ENCODE results near the gene PCNP. TPM values are rescaled to one million over a fixed set of nuclear protein-coding genes. Genes with fewer than 3 reads are reported as not detected.
"Not testable (repeated sequence)": the region's sequence is repeated elsewhere in the genome, so short reads cannot be mapped to it uniquely, and the experiment has no call there.

The PCNP gene
- polyA plus RNA-seq, 1 experiment: 25.9 TPM

- peaks cover 3% of the 10 kb centered on the region; the same call in 1 of the 2 replicates for H3K27me3 ChIP-seq (ENCODE audit: control insufficient read depth, insufficient read depth, low read length)
- H3K4me3 ChIP-seq (ENCODE audit: low read depth, low read length): no peak overlapping the region
- ChIA-PET POLR2A (no interaction called here), CTCF (interaction anchor here (0.8 to 1.2 kb wide), 2 partner anchors 10 to 24 kb away, joined by 3 read pairs; no protein-coding TSS in a partner anchor)
- TF ChIP-seq CTCF (IDR thresholded peaks at IDR 0.05; ENCODE audit: insufficient read depth, low read depth, low read length): no peak
- no peak for DNase-seq (ENCODE audit: low read depth)
- no peaks in the 10 kb centered on the region for H3K36me3 ChIP-seq (ENCODE audit: control insufficient read depth, insufficient read depth, low read length)
Measured at GRCh38 chr3:101639280-101639963, 65.4 kb downstream of the PCNP start.

- H3K36me3 ChIP-seq (ENCODE audit: control insufficient read depth, insufficient read depth, low read length): no peaks in the 10 kb centered on the region
- ChIA-PET POLR2A (no interaction called here), CTCF (interaction anchor here (0.8 kb wide), 1 partner anchor 23 kb away, joined by 3 read pairs; no protein-coding TSS in a partner anchor)
- no peak for TF ChIP-seq CTCF (IDR thresholded peaks at IDR 0.05; ENCODE audit: insufficient read depth, low read depth, low read length)
- H3K27me3 ChIP-seq (ENCODE audit: control insufficient read depth, insufficient read depth, low read length): peaks cover 3% of the 10 kb centered on the region; the same call in 1 of the 2 replicates
- no peak overlapping the region for H3K4me3 ChIP-seq (ENCODE audit: low read depth, low read length)
- DNase-seq (ENCODE audit: low read depth): no peak
Measured at GRCh38 chr3:101640256-101640655, 66.3 kb downstream of the PCNP start.

DNA sequence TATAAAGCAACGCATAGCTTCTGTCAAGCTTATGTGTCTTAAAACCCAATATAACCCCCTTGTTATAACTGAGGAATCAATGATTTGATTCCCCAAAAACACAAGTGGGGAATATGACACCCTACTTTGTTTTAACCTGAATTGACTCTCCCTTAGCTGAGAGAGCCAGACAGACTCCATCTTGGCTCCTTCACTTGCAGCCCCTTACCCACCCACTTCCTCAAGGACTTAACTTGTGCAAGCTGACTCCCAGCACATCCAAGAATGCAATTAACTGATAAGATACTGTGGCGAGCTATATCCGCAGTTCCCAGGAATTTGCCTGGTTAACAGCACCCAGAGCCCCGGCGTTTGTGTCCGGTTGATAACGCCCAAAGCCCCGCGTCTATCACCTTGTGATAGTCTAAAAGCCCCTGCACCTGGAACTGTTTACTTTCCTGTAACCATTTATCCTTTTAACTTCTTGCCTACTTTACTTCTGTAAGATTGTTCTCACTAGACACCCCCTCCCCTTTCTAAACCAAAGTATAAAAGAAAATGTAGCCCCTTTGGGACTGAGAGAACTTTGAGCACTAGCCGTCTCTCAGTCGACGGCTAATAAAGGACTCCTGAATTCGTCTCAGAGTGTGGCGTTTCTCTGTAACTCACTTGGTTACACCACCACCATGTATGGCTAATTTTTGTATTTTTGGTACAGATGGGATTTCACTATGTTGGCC, 67.6 kb downstream of the PCNP start:
- H3K4me3 ChIP-seq (ENCODE audit: low read depth, low read length); H3K36me3 ChIP-seq (ENCODE audit: control insufficient read depth, insufficient read depth, low read length); DNase-seq (ENCODE audit: low read depth); H3K27me3 ChIP-seq (ENCODE audit: control insufficient read depth, insufficient read depth, low read length); CTCF ChIA-PET; POLR2A ChIA-PET: not testable (repeated sequence)

DNA sequence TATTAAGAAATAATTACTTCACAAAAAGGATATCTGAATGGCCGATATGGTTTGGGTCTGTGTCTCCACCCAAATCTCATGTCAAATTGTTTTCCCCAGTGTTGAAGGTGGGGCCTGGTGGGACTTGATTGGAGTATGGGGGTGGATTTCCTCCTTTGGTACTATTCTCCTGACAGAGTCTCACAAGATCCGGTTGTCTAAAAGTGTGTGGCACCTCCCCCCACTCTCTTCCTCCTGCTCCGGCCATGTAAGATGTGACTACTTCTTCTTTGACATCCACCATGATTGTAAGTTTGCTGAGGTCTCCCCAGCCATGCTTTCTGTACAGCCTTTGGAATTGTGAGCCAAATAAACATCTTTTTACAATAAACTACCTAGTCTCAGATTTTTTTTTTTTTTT, 68.5 kb downstream of the PCNP start:
- CTCF ChIA-PET: no interaction called here
- DNase-seq (ENCODE audit: low read depth): no peak
- no peak for TF ChIP-seq CTCF (IDR thresholded peaks at IDR 0.05; ENCODE audit: insufficient read depth, low read depth, low read length)
- peaks cover 3% of the 10 kb centered on the region; the same call in 1 of the 2 replicates for H3K27me3 ChIP-seq (ENCODE audit: control insufficient read depth, insufficient read depth, low read length)
- no peak overlapping the region for H3K4me3 ChIP-seq (ENCODE audit: low read depth, low read length)
- no peaks in the 10 kb centered on the region for H3K36me3 ChIP-seq (ENCODE audit: control insufficient read depth, insufficient read depth, low read length)
- POLR2A ChIA-PET: no interaction called here

GRCh38 chr3:101643009-101643844, 69.2 kb downstream of the PCNP start:
- POLR2A ChIA-PET: no interaction called here
- CTCF ChIA-PET: no interaction called here
- Histone ChIP-seq H3K36me3 (ENCODE audit: control insufficient read depth, insufficient read depth, low read length) (no peaks in the 10 kb centered on the region; the same call in 1 of the 2 replicates), H3K4me3 (ENCODE audit: low read depth, low read length) (no peak overlapping the region), H3K27me3 (ENCODE audit: control insufficient read depth, insufficient read depth, low read length) (peaks cover 3% of the 10 kb centered on the region; the same call in 1 of the 2 replicates)
- no peak for TF ChIP-seq CTCF (IDR thresholded peaks at IDR 0.05; ENCODE audit: insufficient read depth, low read depth, low read length)
- no peak for DNase-seq (ENCODE audit: low read depth)

Small RNAs within 50 kb of the gene (small RNA-seq; reads per million reads assigned to genes)
- gene RF00019 (ENCODE audit: insufficient read length, low read depth, low replicate concordance) (not detected), gene RNU6-1256P (ENCODE audit: insufficient read length, low read depth, low replicate concordance) (not detected)

Other genes with a start within 250 kb of the PCNP start
- gene SENP7, start 61.0 kb upstream of the PCNP start, polyA plus RNA-seq (2011; rRNA removed): 4.2 and 9.3 TPM in 2 replicates
- 7.4 and 13.4 TPM in 2 replicates for gene TRMT10C, start 12.3 kb upstream of the PCNP start, polyA plus RNA-seq (2011; rRNA removed)
- 4.5 and 9.2 TPM in 2 replicates for gene ZBTB11, start 103.0 kb downstream of the PCNP start, polyA plus RNA-seq (2011; rRNA removed)
- 1,257 and 2,029 TPM in 2 replicates for gene RPL24, start 112.5 kb downstream of the PCNP start, polyA plus RNA-seq (2011; rRNA removed)
- gene CEP97, start 150.4 kb downstream of the PCNP start, polyA plus RNA-seq (2011; rRNA removed): 1.2 and 2.5 TPM in 2 replicates
- gene NXPE3, start 205.0 kb downstream of the PCNP start, polyA plus RNA-seq (2011; rRNA removed): 30.3 and 31.2 TPM in 2 replicates